Adrenal gland (tissue), 5 donors: ENCODE data around the gene ATOH8.

Experiments used
- CTCF ChIP-seq, 6 experiments: fragments of 450-650 bp in 4 of 6; fragments of 200-600 bp in 2 of 6; sonication (generic) in 1 of 6; IDR thresholded peaks; 1 replicate in 5 of 6; 2 replicates in 1 of 6; pipeline versions ENCODE4 v1.5.1 to v1.8.0; 2016 to 2021; ENCODE audit warnings: antibody characterized with exemption in 6 of 6, mild to moderate bottlenecking in 2 of 6, moderate library complexity in 1 of 6
- POLR2A ChIP-seq, 2 donors: fragments of 450-650 bp; IDR thresholded peaks; one replicate each; pipeline ENCODE4 v1.6.1; 2017; ENCODE audit warnings: antibody characterized with exemption in 2 of 2, mild to moderate bottlenecking in 2 of 2, moderate library complexity in 1 of 2
- donor health status: DM: no; HTN: no; CAD: no.

GRCh38 chr2:85706599-85707296 is 47.0 kb upstream of the ATOH8 start:
- TF ChIP-seq CTCF (IDR thresholded peaks at IDR 0.05) (no peak), POLR2A (IDR thresholded peaks at IDR 0.05) (no peak)
